SJSA1 (cell line): ENCODE measurements around the gene TMEM128. TPM values are rescaled to one million over a fixed set of nuclear protein-coding genes. Genes with fewer than 3 reads are reported as not detected.

Experiments
- DNase-seq, 2 experiments: peaks; one replicate each; pipeline ENCODE4 v3.0.0-alpha.2; 2015 to 2020; ENCODE audit warnings: low spot score in 2 of 2, low read depth in 1 of 2
- H3K27ac ChIP-seq: fragments of 250-450 bp; sonication (Bioruptor Pico); 2 replicates; pipeline ENCODE4 v1.5.1; 2020; ENCODE audit warnings: mild to moderate bottlenecking, moderate library complexity
- H3K27me3 ChIP-seq: fragments of 250-450 bp; sonication (Bioruptor Pico); replicated peaks from 2 replicates; pipeline ENCODE4 v1.5.1; 2020; ENCODE audit warnings: mild to moderate bottlenecking, moderate library complexity
- H3K36me3 ChIP-seq: fragments of 250-450 bp; sonication (Bioruptor Pico); 2 replicates; pipeline ENCODE4 v1.5.1; 2020; ENCODE audit warnings: mild to moderate bottlenecking
- H3K4me1 ChIP-seq: fragments of 250-450 bp; sonication (Bioruptor Pico); replicated peaks from 2 replicates; pipeline ENCODE4 v1.6.1; 2021; ENCODE audit warnings: mild to moderate bottlenecking
- H3K4me3 ChIP-seq: fragments of 250-450 bp; sonication (Bioruptor Pico); 2 replicates; pipeline ENCODE4 v1.5.1; 2020; ENCODE audit warnings: mild to moderate bottlenecking
- H3K9me3 ChIP-seq: fragments of 250-450 bp; sonication (Bioruptor Pico); replicated peaks from 2 replicates; pipeline ENCODE4 v1.5.1; 2020; ENCODE audit warnings: mild to moderate bottlenecking
- total RNA-seq: library from RNA; depleted of rRNA; stranded (reverse); fragments of >200 nt; shearing (Covaris generic); gene quantifications from 2 replicates; pipeline ENCODE4 v1.2.3, GENCODE V29; 2014; rRNA removed

Gene TMEM128, protein sequence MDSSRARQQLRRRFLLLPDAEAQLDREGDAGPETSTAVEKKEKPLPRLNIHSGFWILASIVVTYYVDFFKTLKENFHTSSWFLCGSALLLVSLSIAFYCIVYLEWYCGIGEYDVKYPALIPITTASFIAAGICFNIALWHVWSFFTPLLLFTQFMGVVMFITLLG
- 50.8 and 60.2 TPM in 2 replicates for total RNA-seq

DNA sequence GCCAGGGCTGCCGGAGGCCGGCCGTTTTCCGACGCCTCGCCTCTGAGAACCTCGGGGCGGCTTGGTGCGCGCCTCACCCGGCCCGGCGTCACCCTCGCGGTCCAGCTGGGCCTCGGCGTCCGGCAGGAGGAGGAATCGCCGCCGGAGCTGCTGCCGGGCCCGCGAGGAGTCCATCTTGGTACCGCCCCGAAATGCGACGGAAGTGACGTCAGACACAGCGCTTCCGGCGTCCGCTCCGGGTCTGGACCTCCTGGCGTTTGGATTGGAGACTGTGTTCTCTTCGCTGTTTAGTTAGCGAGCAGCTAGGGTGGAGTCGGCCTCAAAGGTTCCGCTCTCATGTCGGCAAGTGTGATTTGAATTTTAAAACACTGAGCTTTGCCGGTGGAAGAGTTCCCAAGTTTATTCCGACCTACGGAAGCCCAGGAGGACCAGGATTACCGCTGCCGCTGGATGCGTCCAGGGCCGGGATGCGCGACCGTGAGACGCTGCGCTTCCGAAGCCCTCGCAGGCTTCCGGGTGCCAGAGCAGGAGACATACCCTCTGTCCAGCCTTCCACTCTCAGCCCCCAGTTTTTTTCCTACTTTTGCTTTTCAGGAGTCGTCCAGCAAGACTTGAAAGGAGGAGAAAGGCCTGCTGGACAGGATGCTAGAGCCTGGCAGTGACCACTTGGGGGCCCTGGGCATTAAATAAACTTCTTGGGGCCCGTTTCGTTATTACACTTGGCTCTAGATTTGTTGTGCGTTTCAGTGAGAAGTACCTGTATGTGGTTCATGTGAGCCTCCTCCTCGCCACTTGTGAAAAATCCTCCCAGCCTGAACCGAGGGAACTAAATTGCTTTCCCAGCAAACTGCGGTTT lies at the start of gene TMEM128:
TMEM128 (minus strand) TSS at position 195 of the 856 bp plus-strand sequence; CDS start at position 174, 21 bp downstream.
- 0 out of 2 replicates have a peak, but pooled peaks cover 5% of the 10 kb centered on the region for H3K27me3 ChIP-seq
- peak within 1 kb of the TSS; percentile 87 for H3K27ac ChIP-seq
- peaks cover 15% of the 10 kb centered on the region for H3K4me1 ChIP-seq

DNA sequence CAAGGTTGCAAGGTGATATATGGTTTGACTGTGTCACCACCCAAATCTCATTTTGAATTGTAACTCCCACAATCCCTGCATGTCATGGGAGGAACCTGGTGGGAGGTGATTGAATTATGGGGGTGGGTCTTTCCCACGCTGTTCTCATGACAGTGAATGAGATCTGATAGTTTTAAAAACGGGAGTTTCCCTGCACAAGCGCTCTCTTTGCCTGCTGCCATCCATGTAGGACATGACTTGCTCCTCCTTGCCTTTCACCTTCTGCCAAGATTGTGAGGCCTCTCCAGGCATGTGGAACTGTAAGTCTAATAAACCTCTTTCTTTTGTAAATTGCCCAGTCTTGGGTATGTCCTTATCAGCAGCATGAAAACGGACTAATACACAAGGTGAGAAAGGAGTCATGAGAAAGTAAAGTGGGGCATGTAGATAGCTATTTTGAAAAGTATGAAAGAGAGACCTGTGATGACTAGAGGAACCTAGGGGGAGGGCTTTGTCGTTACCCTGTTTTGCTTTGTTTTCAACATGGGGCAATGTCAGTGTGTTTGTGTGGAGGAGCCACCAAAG lies 48.3 kb upstream of the TMEM128 start:
- no peaks in the 10 kb centered on the region for H3K9me3 ChIP-seq
- DNase-seq: no peak
- H3K36me3 ChIP-seq: peaks cover 16% of the 10 kb centered on the region
- H3K27me3 ChIP-seq: no peaks in the 10 kb centered on the region
- H3K27ac ChIP-seq: no peak overlapping the region
- H3K4me1 ChIP-seq: peaks cover under 1% of the 10 kb centered on the region; the same call in 1 of the 2 replicates
- H3K4me3 ChIP-seq: no peak overlapping the region

More for the DNA sequence above, at the start of gene TMEM128:
- DNase-seq: peak; percentile 94 to 95
- Histone ChIP-seq H3K36me3 (peaks cover 30% of the 10 kb centered on the region), H3K4me3 (peak within 1 kb of the TSS; percentile 83), H3K9me3 (no peaks in the 10 kb centered on the region)

DNA sequence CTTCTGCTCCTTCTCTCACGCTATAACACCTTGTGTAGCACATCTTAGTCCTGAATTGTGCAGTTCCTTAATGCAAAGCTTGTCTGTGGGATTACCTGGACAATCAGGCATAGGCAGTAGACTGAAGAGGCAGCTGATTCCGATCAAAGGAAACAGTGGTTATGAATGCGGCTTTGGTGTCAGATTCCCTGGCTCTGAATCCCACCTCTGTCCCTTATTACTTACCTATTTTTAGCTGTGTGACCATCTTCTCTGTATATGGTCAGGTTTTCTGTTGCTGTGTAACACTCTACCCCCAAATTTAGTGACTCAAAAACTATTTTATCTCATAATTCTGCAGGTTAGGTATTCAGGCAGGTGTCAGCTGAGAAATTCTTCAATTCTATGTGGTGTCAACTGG lies 45.3 kb upstream of the TMEM128 start:
- Histone ChIP-seq H3K9me3 (no peaks in the 10 kb centered on the region; the same call in 1 of the 2 replicates), H3K36me3 (peaks cover 27% of the 10 kb centered on the region), H3K27me3 (no peaks in the 10 kb centered on the region), H3K4me1 (peaks cover 19% of the 10 kb centered on the region), H3K4me3 (no peak overlapping the region), H3K27ac (no peak overlapping the region)
- no peak for DNase-seq

DNA sequence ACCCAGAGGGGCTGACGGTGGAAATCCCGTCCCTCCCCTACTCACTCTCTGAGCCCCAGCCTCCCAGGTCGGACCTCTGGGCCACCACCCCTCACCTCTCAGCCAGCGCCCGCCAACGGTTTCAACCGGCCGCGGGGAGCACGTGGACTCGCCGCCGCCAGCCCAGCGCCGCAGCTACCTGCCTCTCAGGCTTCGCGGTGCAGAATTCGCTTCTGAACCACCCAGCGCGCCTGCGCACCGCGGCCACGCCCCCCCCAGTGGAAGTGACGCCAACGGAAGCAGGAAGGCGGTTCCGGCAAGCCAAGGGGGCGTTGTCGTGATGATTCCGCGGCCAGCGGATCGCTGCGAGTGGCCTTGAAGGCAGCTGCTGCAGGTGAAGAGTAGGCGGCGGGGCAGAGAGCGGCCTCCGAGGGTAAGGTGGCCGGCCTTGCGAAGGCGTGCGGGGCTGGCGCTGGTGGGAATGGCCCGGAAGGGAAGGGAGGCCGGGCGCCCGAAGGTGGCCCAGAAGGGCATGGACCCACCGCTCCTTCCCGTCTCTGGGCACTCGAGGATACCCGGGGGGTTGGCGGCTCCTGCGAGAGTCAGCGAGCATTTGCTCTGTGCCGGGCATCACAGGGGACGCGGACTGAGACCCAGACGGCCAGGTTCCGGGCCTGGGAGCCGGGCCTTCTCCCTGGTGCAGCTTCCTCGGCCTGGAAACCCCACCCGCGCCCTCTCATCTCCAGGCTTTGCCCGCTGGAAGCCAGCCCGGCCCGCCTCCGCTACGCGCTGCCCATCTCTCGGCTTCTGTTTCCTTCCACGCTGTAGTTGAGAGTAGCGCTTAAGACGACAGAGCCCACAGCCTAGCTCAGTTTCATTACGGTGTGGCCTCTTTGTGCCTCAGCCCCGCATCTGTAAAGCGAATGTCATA lies 42.2 kb upstream of the TMEM128 start, which contains the start of the genes LYAR and ZBTB49:
LYAR (minus strand) TSS at position 214 of the 910 bp plus-strand sequence. CDS start 6,412 bp downstream, outside the sequence.
ZBTB49 (plus strand) TSS at position 311 of the 910 bp plus-strand sequence. CDS start 9,695 bp downstream, outside the sequence.
- Histone ChIP-seq H3K4me1 (peaks cover 23% of the 10 kb centered on the region), H3K9me3 (no peaks in the 10 kb centered on the region; the same call in 1 of the 2 replicates)

DNA sequence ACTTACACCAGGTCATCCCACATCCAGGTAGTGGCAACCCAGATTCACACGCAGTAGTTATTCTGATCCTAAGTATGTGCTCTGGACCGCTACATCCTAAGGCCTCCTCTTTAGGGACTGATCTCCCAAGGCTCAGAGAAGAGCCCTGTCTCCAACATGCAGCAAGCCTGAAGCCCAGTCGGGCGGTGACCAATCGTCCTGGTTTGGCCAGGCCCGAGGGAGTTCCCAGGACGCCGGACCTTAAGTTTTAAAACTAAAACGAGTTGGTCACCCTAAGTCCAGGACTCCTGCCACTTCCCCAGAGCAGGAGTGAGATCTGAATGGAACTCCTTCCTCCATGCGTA lies 41.5 kb upstream of the TMEM128 start:
- Histone ChIP-seq H3K4me3 (peak overlapping the region; percentile 68), H3K9me3 (no peaks in the 10 kb centered on the region; the same call in 1 of the 2 replicates), H3K36me3 (peaks cover 51% of the 10 kb centered on the region), H3K4me1 (peaks cover 29% of the 10 kb centered on the region), H3K27ac (peak overlapping the region; percentile 11), H3K27me3 (no peaks in the 10 kb centered on the region)
- no peak for DNase-seq

More for the DNA sequence above, 42.2 kb upstream of the TMEM128 start, which contains the start of the genes LYAR and ZBTB49:
- DNase-seq: peak; percentile 84 to 92
- H3K27ac ChIP-seq: peak within 1 kb of the TSS; percentile 11
- H3K27me3 ChIP-seq: no peaks in the 10 kb centered on the region
- peaks cover 45% of the 10 kb centered on the region for H3K36me3 ChIP-seq
- H3K4me3 ChIP-seq: peak within 1 kb of the TSS; percentile 68

DNA sequence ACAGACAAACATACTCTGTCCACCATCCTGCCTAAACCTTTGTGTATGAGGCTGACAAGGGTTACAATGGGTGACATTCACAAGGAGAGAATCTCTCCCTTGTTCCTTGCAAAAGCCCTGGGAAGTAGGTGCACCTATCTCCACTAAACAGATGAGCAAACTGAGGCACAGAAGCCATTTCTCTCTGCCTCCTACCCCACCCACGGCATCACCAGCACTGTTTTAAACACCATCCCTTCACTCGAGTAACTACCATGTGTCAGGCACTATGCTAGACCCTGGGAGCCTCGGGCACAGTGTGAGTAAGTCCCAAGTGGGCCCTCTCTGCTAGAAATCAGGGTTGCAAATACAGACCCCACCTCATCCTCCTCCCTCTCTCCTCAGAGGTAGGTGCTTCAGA lies 41.0 kb upstream of the TMEM128 start:
- peak overlapping the region; percentile 68 for H3K4me3 ChIP-seq
- H3K4me1 ChIP-seq: peaks cover 29% of the 10 kb centered on the region
- H3K9me3 ChIP-seq: no peaks in the 10 kb centered on the region; the same call in 1 of the 2 replicates
- H3K27me3 ChIP-seq: no peaks in the 10 kb centered on the region
- H3K36me3 ChIP-seq: peaks cover 55% of the 10 kb centered on the region
- no peak for DNase-seq
- peak overlapping the region; percentile 11 for H3K27ac ChIP-seq

DNA sequence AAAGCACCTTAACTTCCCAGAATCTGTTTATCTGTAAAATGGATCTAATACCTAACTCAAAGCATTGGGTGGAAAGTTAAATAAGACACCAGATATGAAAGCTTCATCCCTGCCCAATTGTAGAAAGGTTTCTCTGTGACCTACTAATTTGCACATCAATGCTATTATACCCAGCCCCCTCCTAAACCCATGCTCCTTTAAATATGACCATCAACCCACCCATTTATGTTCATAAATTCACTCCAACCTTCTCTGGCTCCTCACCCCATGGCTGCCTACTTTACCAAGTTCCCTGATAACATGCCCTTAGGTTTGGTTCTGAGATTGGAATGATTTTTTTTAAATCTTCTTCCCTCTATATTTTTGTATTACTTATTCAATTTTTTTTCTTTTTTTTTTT lies 40.1 kb upstream of the TMEM128 start:
- Histone ChIP-seq H3K4me1 (peaks cover 29% of the 10 kb centered on the region), H3K9me3 (no peaks in the 10 kb centered on the region; the same call in 1 of the 2 replicates), H3K4me3 (no peak overlapping the region), H3K27me3 (no peaks in the 10 kb centered on the region), H3K27ac (no peak overlapping the region), H3K36me3 (peaks cover 62% of the 10 kb centered on the region)
- no peak for DNase-seq

DNA sequence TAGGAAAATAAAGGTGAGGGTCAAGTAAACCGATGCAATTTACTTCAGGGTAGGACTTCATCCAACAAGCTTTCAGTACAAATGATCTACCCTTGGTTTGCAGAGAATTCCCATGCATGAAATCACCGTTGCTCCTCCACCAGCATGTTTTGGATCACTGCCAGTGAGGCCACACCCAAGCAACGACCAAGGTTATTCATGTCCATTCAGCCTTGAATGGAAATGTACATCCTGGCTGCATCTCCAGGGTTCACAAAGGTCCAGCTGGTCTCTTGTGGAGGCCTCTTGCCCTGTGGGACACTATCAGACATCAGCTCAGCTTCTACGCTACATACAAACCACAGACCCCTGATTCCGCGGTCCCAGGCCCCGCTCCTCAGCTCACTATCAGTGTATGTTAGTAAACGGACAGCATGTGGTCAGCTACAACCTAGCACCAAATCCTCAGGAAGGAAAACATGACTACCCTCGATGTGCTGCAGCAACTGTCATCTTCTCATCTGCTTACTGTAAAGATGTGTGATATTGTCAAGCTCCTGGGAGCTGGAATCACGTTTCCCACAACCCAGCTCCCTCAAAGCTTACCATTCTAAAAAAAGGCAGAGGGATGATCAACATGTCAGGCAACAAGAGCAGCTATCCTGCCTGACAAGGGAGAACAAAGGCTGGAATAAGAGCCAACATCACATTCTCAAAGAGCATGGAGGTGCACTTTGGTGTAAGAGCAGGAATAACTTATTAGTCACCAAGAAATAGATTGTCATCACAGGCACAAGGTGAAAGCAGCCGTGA lies 37.0 kb upstream of the TMEM128 start:
- Histone ChIP-seq H3K27ac (peak overlapping the region; percentile 25; the same call in 1 of the 2 replicates), H3K4me1 (peaks cover 21% of the 10 kb centered on the region), H3K36me3 (peaks cover 81% of the 10 kb centered on the region), H3K27me3 (no peaks in the 10 kb centered on the region), H3K9me3 (no peaks in the 10 kb centered on the region; the same call in 1 of the 2 replicates), H3K4me3 (no peak overlapping the region)
- DNase-seq: peak in 1 of 2 experiments; percentile 51

DNA sequence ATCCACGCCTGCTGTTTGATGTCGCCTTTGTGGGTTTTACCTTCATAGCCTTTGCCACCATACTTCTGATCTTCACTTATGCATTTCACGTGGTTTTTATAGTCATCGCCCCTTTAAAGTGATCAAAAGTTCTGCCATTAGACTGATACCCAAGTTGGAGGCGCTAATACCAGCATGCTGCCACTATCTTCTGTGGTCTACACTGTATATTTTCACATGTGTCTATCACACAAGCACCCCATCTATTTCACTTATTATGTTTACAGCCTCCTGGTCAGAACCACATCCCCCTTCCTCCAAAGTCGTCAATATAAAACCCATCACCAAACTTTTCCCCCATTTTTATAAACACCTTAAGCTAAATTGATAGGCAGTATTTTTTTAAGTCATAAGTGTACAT lies 33.8 kb upstream of the TMEM128 start:
- Histone ChIP-seq H3K36me3 (peaks cover 93% of the 10 kb centered on the region), H3K27ac (no peak overlapping the region), H3K9me3 (no peaks in the 10 kb centered on the region), H3K4me3 (no peak overlapping the region), H3K4me1 (peaks cover 11% of the 10 kb centered on the region), H3K27me3 (no peaks in the 10 kb centered on the region)
- DNase-seq: no peak

DNA sequence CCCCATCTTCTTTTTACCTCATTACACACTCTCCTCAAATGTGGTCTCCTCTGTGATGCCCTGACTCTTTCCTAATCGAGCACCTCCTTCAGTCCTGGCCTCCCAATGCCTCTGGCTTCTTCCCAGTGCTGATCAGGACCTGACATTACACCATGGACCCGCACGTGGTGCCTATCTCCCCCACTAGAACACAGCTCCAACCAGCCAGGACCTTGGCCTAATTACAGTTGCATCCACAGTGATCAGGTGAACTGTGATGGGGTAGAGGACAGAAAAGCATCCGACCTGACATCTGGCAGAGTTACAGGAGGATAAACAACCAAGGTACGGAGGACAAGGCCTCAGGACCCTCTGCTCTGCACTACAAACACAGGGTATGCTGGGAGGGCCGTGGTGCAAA lies 29.5 kb upstream of the TMEM128 start:
- Histone ChIP-seq H3K27me3 (no peaks in the 10 kb centered on the region), H3K36me3 (peaks cover 96% of the 10 kb centered on the region), H3K27ac (no peak overlapping the region), H3K4me3 (no peak overlapping the region), H3K4me1 (no peaks in the 10 kb centered on the region), H3K9me3 (no peaks in the 10 kb centered on the region)
- no peak for DNase-seq

DNA sequence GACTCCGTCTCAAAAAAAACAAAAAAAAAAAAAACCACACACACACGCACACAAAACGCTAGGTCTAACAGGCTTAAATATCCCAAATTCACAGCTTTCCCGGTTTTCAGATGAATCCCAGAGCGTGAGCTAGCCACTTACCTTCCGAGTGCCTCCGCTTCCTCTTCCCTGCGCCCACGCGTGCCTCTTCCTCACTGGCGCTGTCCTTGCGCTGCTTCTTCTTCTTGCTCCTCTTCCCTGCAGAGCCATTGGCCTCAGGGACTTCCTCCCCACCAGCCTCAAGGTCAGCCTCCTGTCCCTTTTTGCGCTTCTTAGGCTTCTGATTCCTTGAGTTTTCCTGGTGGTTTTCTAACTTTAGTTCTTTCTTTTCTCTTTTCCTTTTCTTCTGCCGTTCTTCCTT lies 26.2 kb upstream of the TMEM128 start:
- no peak overlapping the region for H3K27ac ChIP-seq
- no peak for DNase-seq
- no peaks in the 10 kb centered on the region; the same call in 1 of the 2 replicates for H3K9me3 ChIP-seq
- peaks cover 91% of the 10 kb centered on the region for H3K36me3 ChIP-seq
- H3K27me3 ChIP-seq: no peaks in the 10 kb centered on the region
- no peak overlapping the region for H3K4me3 ChIP-seq
- H3K4me1 ChIP-seq: peaks cover 19% of the 10 kb centered on the region

DNA sequence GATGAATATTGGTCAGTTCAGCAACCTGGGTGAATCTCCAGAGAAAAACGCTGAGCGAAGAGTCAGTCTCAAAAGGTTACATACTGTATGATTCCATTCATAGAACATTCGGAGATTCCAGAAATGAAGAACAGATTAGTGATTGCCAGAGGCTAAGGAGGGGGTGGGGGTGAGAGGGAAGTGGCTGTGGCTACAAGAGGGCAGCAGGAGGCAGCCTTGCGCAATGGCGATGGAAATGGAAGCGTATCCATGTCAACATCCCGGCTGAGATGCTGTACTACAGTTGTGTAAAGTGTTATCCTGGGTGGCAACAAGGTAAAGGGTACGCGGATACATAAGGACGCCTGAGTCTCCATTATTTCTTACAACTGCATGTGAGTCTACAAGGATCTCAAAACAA lies 23.9 kb upstream of the TMEM128 start:
- H3K4me3 ChIP-seq: no peak overlapping the region
- H3K27me3 ChIP-seq: no peaks in the 10 kb centered on the region
- H3K27ac ChIP-seq: no peak overlapping the region
- peaks cover 87% of the 10 kb centered on the region for H3K36me3 ChIP-seq
- peaks cover 36% of the 10 kb centered on the region for H3K4me1 ChIP-seq
- no peaks in the 10 kb centered on the region; the same call in 1 of the 2 replicates for H3K9me3 ChIP-seq
- DNase-seq: no peak
